ENCODE data around the gene DNAJC11.
"Not testable (repeated sequence)": the region's sequence is repeated elsewhere in the genome, so short reads cannot be mapped to it uniquely, and the experiment has no call there.

The DNAJC11 gene

GRCh38 chr1:6622396-6623152, 79.0 kb downstream of the DNAJC11 start:
- DNase-seq: no peak

- no peak for DNase-seq
Measured at GRCh38 chr1:6621429-6622391, 79.9 kb downstream of the DNAJC11 start.

- no peak for DNase-seq
Measured at GRCh38 chr1:6619045-6619444, 82.6 kb downstream of the DNAJC11 start.

GRCh38 chr1:6614929-6615785, 86.5 kb downstream of the DNAJC11 start:
- DNase-seq: no peak

GRCh38 chr1:6614019-6614928, 87.3 kb downstream of the DNAJC11 start:
- no peak for DNase-seq

- DNase-seq: peak; percentile 99
Measured at GRCh38 chr1:6613361-6614018, 88.1 kb downstream of the DNAJC11 start, which contains the start of gene PHF13. Gene PHF13 (plus strand): TSS chr1:6613731. CDS start chr1:6614067, 336 bp downstream.

GRCh38 chr1:6612641-6613360, 88.8 kb downstream of the DNAJC11 start:
- no peak for DNase-seq

GRCh38 chr1:6603915-6604558, 97.6 kb downstream of the DNAJC11 start:
- no peak for DNase-seq

GRCh38 chr1:6603238-6603914, 98.2 kb downstream of the DNAJC11 start:
- DNase-seq: peak; percentile 42

- peak; percentile 82 for DNase-seq
Measured at GRCh38 chr1:6602669-6603237, 98.9 kb downstream of the DNAJC11 start, which contains the start of gene KLHL21. Gene KLHL21 (minus strand): TSS chr1:6602869. CDS start chr1:6602817, 52 bp downstream.

- DNase-seq: no peak
Measured at GRCh38 chr1:6601923-6602668, 99.5 kb downstream of the DNAJC11 start.

- peak; percentile 67 for DNase-seq
Measured at GRCh38 chr1:6601049-6601922, 100.3 kb downstream of the DNAJC11 start.

- DNase-seq: no peak
Measured at GRCh38 chr1:6600410-6601048, 101.1 kb downstream of the DNAJC11 start.

- not testable (repeated sequence) for DNase-seq
Measured at GRCh38 chr1:6599991-6600390, 101.6 kb downstream of the DNAJC11 start.

- peak; percentile 43 for DNase-seq
Measured at GRCh38 chr1:6599141-6599975, 102.3 kb downstream of the DNAJC11 start.
